GM12878 (cell line): Measurements from ENCODE around the gene OR4A5. TPM values are rescaled to one million over a fixed set of nuclear protein-coding genes. Genes with fewer than 3 reads are reported as not detected.
"Not testable (repeated sequence)": the region's sequence is repeated elsewhere in the genome, so short reads cannot be mapped to it uniquely, and the experiment has no call there.

Experiments
- ATAC-seq: fragments of 200-7000 bp; cut with Tn5 transposase; 3 replicates; pipeline ENCODE4 v1.9.1; 2020; ENCODE audit warnings: mild to moderate bottlenecking, moderate library complexity
- Bru-seq: library from RNA; stranded (reverse); fragments of 400-500 nt; gene quantifications from one replicate; lab custom pipeline; 2021; lab: Mats Ljungman, UMichigan
- BruChase-seq, 2 experiments: library from RNA; stranded (reverse); fragments of 400-500 nt; gene quantifications; one replicate each; lab custom pipeline; 2021; lab: Mats Ljungman, UMichigan
- BruUV-seq: library from RNA; stranded (reverse); fragments of 400-500 nt; replicated peaks from 2 replicates; lab custom pipeline; 2021; lab: Mats Ljungman, UMichigan
- CTCF ChIA-PET: fragments of 300-600 bp; sonication (Branson Sonifier 250); formaldehyde crosslinking; extraction: SDS; loops from one replicate; lab custom pipeline; 2021; ENCODE audit warnings: inconsistent platforms; lab: Yijun Ruan, JAX
- POLR2A ChIA-PET: fragments of 350-600 bp; formaldehyde crosslinking; extraction: SDS; loops from one replicate; lab custom pipeline; 2021; ENCODE audit warnings: inconsistent platforms; lab: Charles Lee
- RAD21 ChIA-PET: fragments of 300-600 bp; sonication (Branson Sonifier 250); formaldehyde crosslinking; loops from one replicate; lab custom pipeline; 2023; ENCODE audit warnings: antibody characterized with exemption; ENCODE audit not compliant: unreplicated experiment; lab: Charles Lee
- SMC1A ChIA-PET: fragments of 300-600 bp; sonication (Branson Sonifier 250); formaldehyde crosslinking; loops from one replicate; lab custom pipeline; 2023; ENCODE audit not compliant: unreplicated experiment, uncharacterized antibody; lab: Charles Lee
- DNase-seq: peaks from one replicate; pipeline ENCODE4 v3.0.0-alpha.2; 2011; ENCODE audit warnings: low read depth, low spot score
- FAIRE-seq: peaks from 3 replicates; lab custom pipeline; 2011; peaks lifted over from hg19 to GRCh38; lab: Jason Lieb, UNC
- H2AFZ ChIP-seq: 2 replicates; pipeline ENCODE4 v1.6.0; 2011; ENCODE audit warnings: low read depth, low read length, control low read depth; ENCODE audit not compliant: control insufficient read depth
- H3K27ac ChIP-seq: 2 replicates; pipeline ENCODE4 v1.5.1; 2011; ENCODE audit warnings: control low read depth; ENCODE audit not compliant: control insufficient read depth, insufficient read depth
- H3K27me3 ChIP-seq, 2 experiments: replicated peaks in 1 of 2; 2 replicates each; pipeline versions ENCODE4 v1.6.0 to v1.6.1; 2011; ENCODE audit warnings: low read length in 1 of 2; ENCODE audit not compliant: control insufficient read depth in 2 of 2, insufficient read depth in 2 of 2
- H3K36me3 ChIP-seq, 2 experiments: 2 replicates each; pipeline ENCODE4 v1.5.1; 2011; ENCODE audit warnings: low read length in 1 of 2; ENCODE audit not compliant: control insufficient read depth in 2 of 2, insufficient read depth in 2 of 2
- H3K4me1 ChIP-seq: 2 replicates; pipeline ENCODE4 v1.6.1; 2011; ENCODE audit warnings: mild to moderate bottlenecking, low read length, moderate library complexity, mixed read lengths; ENCODE audit not compliant: control insufficient read depth, insufficient read depth
- H3K4me2 ChIP-seq: 2 replicates; pipeline ENCODE4 v1.6.0; 2011; ENCODE audit warnings: control low read depth; ENCODE audit not compliant: control insufficient read depth, insufficient read depth
- H3K4me3 ChIP-seq: fragments of 200-600 bp; sonication (generic); 2 replicates; pipeline ENCODE4 v1.5.1; 2016
- H3K79me2 ChIP-seq: 2 replicates; pipeline ENCODE4 v1.6.0; 2011; ENCODE audit warnings: low read length; ENCODE audit not compliant: control insufficient read depth, insufficient read depth
- H3K9ac ChIP-seq: 2 replicates; pipeline ENCODE4 v1.8.0; 2011; ENCODE audit warnings: low read length, control low read depth, mixed read lengths; ENCODE audit not compliant: control insufficient read depth, insufficient read depth
- H3K9me3 ChIP-seq: replicated peaks from 3 replicates; pipeline ENCODE4 v1.5.1; 2011; ENCODE audit warnings: mild to moderate bottlenecking, low read length; ENCODE audit not compliant: control insufficient read depth, insufficient read depth
- H4K20me1 ChIP-seq: 2 replicates; pipeline ENCODE4 v1.6.0; 2011; ENCODE audit not compliant: control insufficient read depth, insufficient read depth
- WGBS: methylation state at CpG from one replicate; pipeline ENCODE4 v1.1.6; 2016; ENCODE audit warnings: low lambda C conversion rate; ENCODE audit not compliant: insufficient replicate concordance, insufficient coverage; ENCODE audit errors: missing lambda C conversion rate; 5-methylcytosine and 5-hydroxymethylcytosine counted together
- in situ Hi-C: fragments of 300-500 bp; cut with MboI; formaldehyde crosslinking; loops from 9 replicates; pipeline ENCODE4 v1.14.3; 2018; ENCODE audit warnings: mixed read lengths
- intact Hi-C: fragments of 100-400 bp; cut with micrococcal nuclease; formaldehyde crosslinking; loops from one replicate; pipeline ENCODE4 v1.14.2; 2022; ENCODE audit not compliant: unreplicated experiment
- long read RNA-seq, 2 experiments: library from polyadenylated mRNA; unstranded; transcript quantifications; one replicate each; pipeline ENCODE4 v2.0.0, GENCODE V29; 2019 to 2020
- polyA minus RNA-seq, 3 experiments: library from RNA; depleted of rRNA, polyadenylated mRNA; stranded (reverse); fragments of >200 nt; gene quantifications; 2 replicates each; pipeline ENCODE4 v1.2.3, GENCODE V29; 2011
- polyA plus RNA-seq, 11 experiments: library from polyadenylated mRNA; depleted of rRNA in 4 of 11; unstranded in 6 of 11; stranded (reverse) in 5 of 11; fragments of >200 nt; fragmentation: Nextera tagmentation in 4 of 11; fragmentation: Illumina TruSeq in 1 of 11; extraction: Ambion mirVana in 4 of 11; extraction: Trizol in 1 of 11; gene quantifications; 1 replicate in 1 of 11; 2 replicates in 10 of 11; pipeline versions ENCODE4 v1.2.1 to v1.2.3, GENCODE V29; 2011 to 2016; ENCODE audit warnings: inconsistent platforms in 2 of 11, missing spikeins in 2 of 11, low read depth in 1 of 11
- total RNA-seq, 4 experiments: library from RNA; depleted of rRNA in 3 of 4; stranded (reverse); fragments of >200 nt in 3 of 4; fragmentation: Illumina TruSeq in 1 of 4; extraction: Trizol in 1 of 4; gene quantifications; 2 replicates each; pipeline versions ENCODE4 v1.2.1 to v1.2.3, GENCODE V29; 2013 to 2021

Gene OR4A5, protein sequence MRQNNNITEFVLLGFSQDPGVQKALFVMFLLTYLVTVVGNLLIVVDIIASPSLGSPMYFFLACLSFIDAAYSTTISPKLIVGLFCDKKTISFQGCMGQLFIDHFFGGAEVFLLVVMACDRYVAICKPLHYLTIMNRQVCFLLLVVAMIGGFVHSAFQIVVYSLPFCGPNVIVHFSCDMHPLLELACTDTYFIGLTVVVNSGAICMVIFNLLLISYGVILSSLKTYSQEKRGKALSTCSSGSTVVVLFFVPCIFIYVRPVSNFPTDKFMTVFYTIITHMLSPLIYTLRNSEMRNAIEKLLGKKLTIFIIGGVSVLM
- not detected in 2 replicates for total RNA-seq (2013; cell fraction: nucleolus; rRNA removed)
- not detected in 2 replicates for total RNA-seq (2014; rRNA removed)
- total RNA-seq (2014; rRNA removed; fragmentation: Illumina TruSeq; extraction: Trizol) = not detected in 2 replicates
- not detected in 2 replicates for total RNA-seq (2021)
- not detected for polyA plus RNA-seq (2011; ENCODE audit: low read depth)
- polyA plus RNA-seq (2011; rRNA removed) = not detected in 2 replicates
- not detected in 2 replicates for polyA plus RNA-seq (2011; cell fraction: cytosol; rRNA removed)
- polyA plus RNA-seq (2011; cell fraction: nucleus; rRNA removed) = not detected in 2 replicates
- polyA plus RNA-seq (2012) = not detected in 2 replicates
- not detected in 2 replicates for polyA plus RNA-seq (2014; fragmentation: Illumina TruSeq; extraction: Trizol)
- not detected for polyA plus RNA-seq (2014; fragmentation: Nextera tagmentation; extraction: Ambion mirVana)
- not detected in 2 replicates for polyA plus RNA-seq (2014; rRNA removed)
- polyA plus RNA-seq (2016; fragmentation: Nextera tagmentation; extraction: Ambion mirVana) = not detected
- not detected in 2 replicates for polyA minus RNA-seq (2011; rRNA and poly(A)+ RNA removed)
- not detected in 2 replicates for polyA minus RNA-seq (2011; cell fraction: cytosol; rRNA and poly(A)+ RNA removed)
- not detected in 2 replicates for polyA minus RNA-seq (2011; cell fraction: nucleus; rRNA and poly(A)+ RNA removed)
- Bru-seq, nascent RNA = not detected
- not detected for BruChase-seq, experiment 1, labeled RNA remaining after a 6-hour chase
- BruChase-seq, experiment 2, labeled RNA remaining after a 2-hour chase = not detected
- long read RNA-seq, experiment 1 = 0 reads
- long read RNA-seq, experiment 2 = 0 reads

DNA sequence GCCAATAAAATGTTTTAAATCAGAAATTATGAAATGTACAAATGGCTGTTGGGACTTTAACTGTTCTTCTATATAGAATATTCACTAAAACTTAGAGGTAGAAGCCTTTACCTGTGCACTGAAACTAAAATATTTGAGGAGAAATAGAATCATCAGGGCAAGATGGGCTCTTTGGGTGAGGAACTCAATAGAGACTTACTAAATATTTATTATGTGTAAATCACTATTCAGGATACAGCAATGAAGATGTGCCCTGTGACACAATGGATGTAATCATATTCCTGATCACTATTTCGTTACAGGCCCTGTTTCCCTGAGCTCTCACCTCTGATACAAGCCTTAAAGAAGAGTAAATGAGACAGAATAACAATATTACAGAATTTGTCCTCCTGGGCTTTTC, at the start of gene OR4A5:
OR4A5 (plus strand) TSS at position 301 of the 400 bp plus-strand sequence; CDS start at position 354, 53 bp downstream.
- 0% methylated on average over 1 of the region's 1 CpG for WGBS
- H3K9ac ChIP-seq, intact Hi-C loops: not testable (repeated sequence)

GRCh38 chr11:54720094-54720493, 13.5 kb downstream of the OR4A5 start:
- 12% methylated on average over 5 of the region's 5 CpGs for WGBS
- H3K9me3 ChIP-seq, H3K4me3 ChIP-seq, RAD21 ChIA-PET, H4K20me1 ChIP-seq, in situ Hi-C loops, H3K4me2 ChIP-seq, CTCF ChIA-PET, H3K79me2 ChIP-seq, ATAC-seq, H3K27me3 ChIP-seq, H3K27ac ChIP-seq, SMC1A ChIA-PET, H2AFZ ChIP-seq, H3K4me1 ChIP-seq, H3K36me3 ChIP-seq, FAIRE-seq, H3K9ac ChIP-seq, POLR2A ChIA-PET, BruUV-seq, DNase-seq: not testable (repeated sequence)
- intact Hi-C loops = loop anchor here (10.0 kb wide), 1 partner anchor 45 kb away; no protein-coding TSS in a partner anchor

More for the DNA sequence above, at the start of gene OR4A5:
- CTCF ChIA-PET, ATAC-seq, in situ Hi-C loops, FAIRE-seq, SMC1A ChIA-PET, H3K27ac ChIP-seq, H3K27me3 ChIP-seq, H3K79me2 ChIP-seq, DNase-seq, H2AFZ ChIP-seq, POLR2A ChIA-PET, H3K36me3 ChIP-seq, H4K20me1 ChIP-seq, RAD21 ChIA-PET, BruUV-seq, H3K4me2 ChIP-seq, H3K4me3 ChIP-seq, H3K9me3 ChIP-seq, H3K4me1 ChIP-seq: not testable (repeated sequence)

Other genes starting within 250 kb of the OR4A5 start
- not detected in 2 replicates for gene OR4C46, start 102.8 kb upstream of the OR4A5 start, total RNA-seq (2014; rRNA removed)
- gene OR4C46, start 102.8 kb upstream of the OR4A5 start, total RNA-seq (2014; rRNA removed; fragmentation: Illumina TruSeq; extraction: Trizol) = not detected in 2 replicates
- gene OR4C46, start 102.8 kb upstream of the OR4A5 start, total RNA-seq (2021) = not detected in 2 replicates
- gene OR4C46, start 102.8 kb upstream of the OR4A5 start, polyA plus RNA-seq (2011; rRNA removed) = not detected in 2 replicates
- gene OR4C46, start 102.8 kb upstream of the OR4A5 start, polyA plus RNA-seq (2014; fragmentation: Illumina TruSeq; extraction: Trizol) = not detected in 2 replicates
- gene OR4C46, start 102.8 kb upstream of the OR4A5 start, polyA plus RNA-seq (2014; fragmentation: Nextera tagmentation; extraction: Ambion mirVana) = not detected
- not detected in 2 replicates for gene OR4C46, start 102.8 kb upstream of the OR4A5 start, polyA plus RNA-seq (2014; rRNA removed)
- not detected for gene OR4C46, start 102.8 kb upstream of the OR4A5 start, polyA plus RNA-seq (2016; fragmentation: Nextera tagmentation; extraction: Ambion mirVana)